ENCODE measurements around the gene PLEKHM3. TPM values are rescaled to one million over a fixed set of nuclear protein-coding genes. Genes with fewer than 3 reads are reported as not detected.

Gene PLEKHM3
- total RNA-seq, 2 donors from 2014 or later = 20.5 to 21.8 TPM

- Histone ChIP-seq H3K9me3 (no peaks in the 10 kb centered on the region), H3K4me1 (ENCODE audit: control insufficient read depth in 1 of 2, low read depth in 2 of 2) (no peaks in the 10 kb centered on the region), H3K27ac (no peak overlapping the region), H3K4me3 (no peak overlapping the region), H3K27me3 (replicated peaks; ENCODE audit: insufficient read depth) (no peaks in the 10 kb centered on the region), H3K36me3 (no peaks in the 10 kb centered on the region)
- no peak for ATAC-seq (ENCODE audit: insufficient number of reproducible peaks, low FRiP score, low read depth)
- no peak for DNase-seq (ENCODE audit: low spot score)
- no peak for TF ChIP-seq CTCF (IDR thresholded peaks at IDR 0.05)
Measured at GRCh38 chr2:208057108-208057507, 31.8 kb upstream of the PLEKHM3 start.

DNA sequence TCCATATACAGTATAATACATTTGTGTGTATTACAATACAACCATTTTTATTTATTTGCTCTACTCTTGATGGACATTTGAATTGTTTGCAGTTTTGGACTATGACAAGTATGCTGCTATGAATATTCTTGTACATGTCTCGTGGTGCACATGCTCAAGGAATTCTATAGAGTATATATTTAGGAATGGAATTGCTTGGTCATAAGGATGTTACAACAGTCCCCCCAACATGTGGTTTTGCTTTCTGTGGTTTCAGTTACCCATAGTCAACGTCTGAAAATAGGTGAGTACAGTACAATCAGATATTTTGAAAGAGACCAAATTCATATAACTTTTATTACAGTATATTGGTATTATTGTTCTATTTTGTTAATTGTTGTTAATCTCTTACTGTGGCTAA is 24.1 kb upstream of the PLEKHM3 start:
- no peak for DNase-seq (ENCODE audit: low spot score)

GRCh38 chr2:208049006-208049405 is 23.7 kb upstream of the PLEKHM3 start:
- Histone ChIP-seq H3K4me1 (ENCODE audit: control insufficient read depth in 1 of 2, low read depth in 2 of 2) (peaks cover 0 to 4% of the 10 kb centered on the region in 2 donors), H3K27ac (no peak overlapping the region), H3K9me3 (no peaks in the 10 kb centered on the region), H3K4me3 (no peak overlapping the region), H3K27me3 (replicated peaks; ENCODE audit: insufficient read depth) (no peaks in the 10 kb centered on the region), H3K36me3 (no peaks in the 10 kb centered on the region)
- no peak for TF ChIP-seq CTCF (IDR thresholded peaks at IDR 0.05)
- DNase-seq (ENCODE audit: low spot score) (no peak), ATAC-seq (ENCODE audit: insufficient number of reproducible peaks, low FRiP score, low read depth) (no peak)

More for the DNA sequence above, 24.1 kb upstream of the PLEKHM3 start:
- Histone ChIP-seq H3K36me3 (no peaks in the 10 kb centered on the region), H3K9me3 (no peaks in the 10 kb centered on the region), H3K4me1 (ENCODE audit: control insufficient read depth in 1 of 2, low read depth in 2 of 2) (no peaks in the 10 kb centered on the region), H3K27me3 (replicated peaks; ENCODE audit: insufficient read depth) (no peaks in the 10 kb centered on the region), H3K4me3 (no peak overlapping the region), H3K27ac (no peak overlapping the region)
- ATAC-seq (ENCODE audit: insufficient number of reproducible peaks, low FRiP score, low read depth) = no peak
- no peak for TF ChIP-seq CTCF (IDR thresholded peaks at IDR 0.05)

- Histone ChIP-seq H3K27ac (no peak overlapping the region), H3K27me3 (replicated peaks; ENCODE audit: insufficient read depth) (no peaks in the 10 kb centered on the region), H3K9me3 (no peaks in the 10 kb centered on the region), H3K4me1 (ENCODE audit: control insufficient read depth in 1 of 2, low read depth in 2 of 2) (peaks cover 0 to 4% of the 10 kb centered on the region in 2 donors), H3K4me3 (no peak overlapping the region), H3K36me3 (no peaks in the 10 kb centered on the region)
- DNase-seq (ENCODE audit: low spot score) (no peak), ATAC-seq (ENCODE audit: insufficient number of reproducible peaks, low FRiP score, low read depth) (no peak)
- no peak for TF ChIP-seq CTCF (IDR thresholded peaks at IDR 0.05)
Measured at GRCh38 chr2:208047840-208048239, 22.5 kb upstream of the PLEKHM3 start.

DNA sequence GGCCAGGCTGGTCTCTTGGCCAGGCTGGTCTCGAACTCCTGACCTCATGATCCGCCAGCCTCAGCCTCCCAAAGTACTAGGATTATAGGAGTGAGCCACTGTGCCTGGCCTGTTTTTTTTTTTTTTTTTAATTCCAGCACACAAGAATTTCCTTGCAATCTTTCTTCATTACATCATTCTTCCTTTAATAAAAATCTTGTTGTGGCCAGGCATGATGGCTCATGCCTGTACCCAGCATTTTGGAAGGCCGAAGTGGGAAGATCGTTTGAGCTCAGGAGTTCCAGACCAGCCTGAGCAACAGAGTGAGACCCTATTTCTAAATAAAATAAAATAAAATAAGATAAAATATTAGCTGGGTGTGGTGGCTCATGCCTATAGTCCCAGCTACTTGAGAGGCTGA is 21.4 kb upstream of the PLEKHM3 start:
- no peak for DNase-seq (ENCODE audit: low spot score)
- Histone ChIP-seq H3K4me1 (ENCODE audit: control insufficient read depth in 1 of 2, low read depth in 2 of 2) (peaks cover 0 to 4% of the 10 kb centered on the region in 2 donors), H3K9me3 (no peaks in the 10 kb centered on the region), H3K36me3 (no peaks in the 10 kb centered on the region), H3K4me3 (no peak overlapping the region), H3K27me3 (replicated peaks; ENCODE audit: insufficient read depth) (no peaks in the 10 kb centered on the region), H3K27ac (no peak overlapping the region)
- TF ChIP-seq CTCF (IDR thresholded peaks at IDR 0.05) = no peak
- no peak for ATAC-seq (ENCODE audit: insufficient number of reproducible peaks, low FRiP score, low read depth)
